ENCODE data around the gene PHF19.

DNA sequence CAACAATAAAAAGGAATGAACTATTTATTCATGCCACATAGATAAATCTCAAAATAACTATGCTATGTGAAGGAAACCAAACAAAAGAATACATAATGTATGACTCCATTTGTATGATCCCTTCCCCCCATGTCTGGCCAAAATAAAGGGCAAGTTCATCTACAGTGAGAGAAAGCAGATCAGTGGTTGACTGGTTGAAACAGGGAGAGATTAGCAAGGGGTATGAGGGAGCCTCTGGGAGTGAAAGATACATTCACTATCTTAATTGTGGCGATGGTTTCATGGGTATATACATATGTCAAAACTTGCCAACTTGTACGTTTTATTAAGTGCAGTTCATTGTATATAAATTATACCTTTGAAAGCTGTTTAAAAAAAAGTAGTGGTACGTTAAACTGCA lies 39.1 kb downstream of the PHF19 start:
- TF ChIP-seq EZH2 (IDR thresholded peaks at IDR 0.05; ENCODE audit: low read depth, low read length, severe bottlenecking): no peak
- TF ChIP-seq BCL11A (IDR thresholded peaks at IDR 0.05; ENCODE audit: low read depth in 2 of 2, low read length in 2 of 2): no peak
- no peak for TF ChIP-seq POLR2A (IDR thresholded peaks at IDR 0.05; ENCODE audit: control extremely low read depth in 1 of 2, low read depth in 2 of 2, low read length in 2 of 2)
